Naive thymus-derived CD8-positive, alpha-beta T cell (primary cell): ENCODE data around the gene MOSPD3. TPM values are rescaled to one million over a fixed set of nuclear protein-coding genes. Genes with fewer than 3 reads are reported as not detected.
"Not testable (repeated sequence)": the region's sequence is repeated elsewhere in the genome, so short reads cannot be mapped to it uniquely, and the experiment has no call there.

Source experiments
- ATAC-seq, 2 donors: fragments of 150-1000 bp; cut with Tn5 transposase in 1 of 2; sonication (Bioruptor Pico), chemical (Tn5 transposase) in 1 of 2; 1 replicate in 1 of 2; 2 replicates in 1 of 2; pipeline ENCODE4 v1.10.0; 2021; ENCODE audit warnings: mild to moderate bottlenecking in 2 of 2, moderate library complexity in 2 of 2
- POLR2A ChIA-PET: fragments of 350-600 bp; sonication (Branson Sonifier 250); formaldehyde crosslinking; loops from one replicate; lab custom pipeline; 2021; ENCODE audit warnings: antibody characterized with exemption; lab: Charles Lee
- DNase-seq, 10 donors: peaks; one replicate each; pipeline versions ENCODE4 v3.0.0 to v3.0.0-alpha.2; 2020 to 2022
- H3K27ac Mint-ChIP-seq, 10 donors: one replicate each; pipeline ENCODE4 v1.8.0; 2020 to 2022; ENCODE audit warnings: mild to moderate bottlenecking in 10 of 10, mixed read lengths in 10 of 10, moderate library complexity in 4 of 10, inconsistent platforms in 1 of 10
- H3K27me3 Mint-ChIP-seq, 5 donors: one replicate each; pipeline ENCODE4 v1.8.0; 2021 to 2022; ENCODE audit warnings: mixed read lengths in 5 of 5
- H3K36me3 Mint-ChIP-seq, 3 donors: one replicate each; pipeline ENCODE4 v1.8.0; 2020 to 2022; ENCODE audit warnings: mixed read lengths in 3 of 3, mild to moderate bottlenecking in 2 of 3, inconsistent platforms in 1 of 3
- H3K4me1 Mint-ChIP-seq, 4 donors: one replicate each; pipeline ENCODE4 v1.8.0; 2021 to 2022; ENCODE audit warnings: mixed read lengths in 4 of 4
- H3K4me3 Mint-ChIP-seq, 10 donors: one replicate each; pipeline ENCODE4 v1.8.0; 2020 to 2022; ENCODE audit warnings: mild to moderate bottlenecking in 10 of 10, mixed read lengths in 10 of 10, moderate library complexity in 6 of 10, inconsistent platforms in 1 of 10
- H3K9me3 Mint-ChIP-seq, 9 donors: one replicate each; pipeline ENCODE4 v1.8.0; 2020 to 2022; ENCODE audit warnings: mixed read lengths in 9 of 9, mild to moderate bottlenecking in 3 of 9, inconsistent platforms in 1 of 9, moderate library complexity in 1 of 9
- polyA plus RNA-seq, 3 donors: library from polyadenylated mRNA; unstranded; fragments of 300-500 nt; fragmentation: Illumina TruSeq; gene quantifications; one replicate each; pipeline ENCODE4 v1.2.3, GENCODE V29; 2021
- total RNA-seq, 8 experiments: library from RNA in 2 of 8; stranded (reverse) in 2 of 8; gene quantifications; one replicate each; pipeline ENCODE4 v1.2.3 and lab custom pipeline; 2021 to 2026

The MOSPD3 gene
- 10 to 100 TPM; 13.0 to 16.4 TPM for total RNA-seq
- 10 to 100 TPM; 16.0 to 21.0 (median 20.0) TPM for polyA plus RNA-seq
- total RNA-seq (lab: John Stamatoyannopoulos, UW), result 0.98 to 4.1 (median 3.0) reads per million in 6 experiments

DNA sequence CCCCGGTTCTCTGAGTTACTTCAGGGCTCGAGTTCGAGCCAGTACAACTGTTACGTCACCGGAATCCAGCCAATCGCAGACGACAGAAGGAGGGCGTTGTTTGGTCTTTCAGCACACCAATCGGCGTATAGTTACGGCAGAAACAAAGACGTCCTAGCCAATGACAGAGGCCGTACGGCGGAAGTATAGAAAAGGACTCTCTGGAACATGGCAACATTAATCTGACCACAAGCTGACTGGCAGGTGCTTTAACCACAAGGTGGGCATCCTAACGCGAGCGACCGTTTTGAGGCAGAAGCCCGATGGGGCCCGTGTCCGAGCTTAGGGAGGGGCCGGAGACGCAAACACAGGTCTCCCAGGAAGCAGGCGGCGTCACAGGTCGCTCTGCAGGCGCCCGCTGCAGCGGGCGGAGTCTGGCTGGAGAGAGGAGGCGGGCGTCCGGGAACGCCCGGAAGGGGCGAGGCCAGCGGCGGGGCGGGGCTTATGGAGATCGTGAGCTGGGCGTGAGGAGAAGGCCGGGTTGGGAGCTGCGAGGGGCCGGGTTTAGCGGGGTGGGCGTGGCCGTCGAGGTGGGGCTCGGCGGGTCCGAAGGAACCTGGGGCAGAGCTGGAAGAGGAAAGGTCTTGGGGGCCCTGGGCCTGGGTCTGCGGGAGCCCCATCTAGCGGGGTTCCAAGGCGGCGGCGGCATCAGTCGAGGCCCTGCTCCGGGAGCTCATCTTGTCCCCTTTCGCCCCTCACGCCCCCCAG, at the start of gene MOSPD3:
Gene MOSPD3 (plus strand): TSS at position 558 of the 747 bp plus-strand sequence. CDS start 252 bp downstream, outside the sequence.
- Mint-ChIP-seq H3K4me1 (peaks cover 10 to 23% (median 21%) of the 10 kb centered on the region in 4 donors), H3K27ac (peak within 1 kb of the TSS; percentile 96 to 100 (median 100)), H3K36me3 (peaks cover 0 to 6% (median 0%) of the 10 kb centered on the region in 3 donors), H3K9me3 (no peaks in the 10 kb centered on the region), H3K27me3 (no peaks in the 10 kb centered on the region), H3K4me3 (peak within 1 kb of the TSS; percentile 95 to 100 (median 98))
- peak; percentile 89 to 92 for ATAC-seq
- POLR2A ChIA-PET, result interaction anchor here (0.7 to 6.7 kb wide), 27 partner anchors 9 to 354 kb away, joined by 3 to 128 read pairs (median 7); partner anchors contain the start of genes FBXO24, GIGYF1, GNB2 and LRCH4
- peak; percentile 95 to 100 (median 98) for DNase-seq

- no peak for ATAC-seq
These were observed 49.2 kb upstream of the MOSPD3 start for GRCh38 chr7:100563100-100563564.

GRCh38 chr7:100563809-100564400, 48.4 kb upstream of the MOSPD3 start:
- H3K27me3 Mint-ChIP-seq, result no peaks in the 10 kb centered on the region
- ATAC-seq (peak; percentile 75 to 78), DNase-seq (peak; percentile 66 to 91 (median 83))
- POLR2A ChIA-PET, result interaction anchor here (0.7 to 11.9 kb wide), 13 partner anchors 9 to 443 kb away, joined by 3 to 333 read pairs (median 3); partner anchors contain the start of genes FBXO24, GIGYF1, GNB2 and LRCH4
- H3K9me3 Mint-ChIP-seq, result no peaks in the 10 kb centered on the region
- H3K36me3 Mint-ChIP-seq, result peaks cover 0 to 15% (median 6%) of the 10 kb centered on the region in 3 donors
- peak overlapping the region in 8 of 10 donors; percentile 0 to 78 (median 60) for H3K27ac Mint-ChIP-seq
- peak overlapping the region in 1 of 10 donors; percentile 24 for H3K4me3 Mint-ChIP-seq
- peaks cover 16 to 41% (median 36%) of the 10 kb centered on the region in 4 donors for H3K4me1 Mint-ChIP-seq

More at GRCh38 chr7:100563100-100563564, 49.2 kb upstream of the MOSPD3 start:
- Mint-ChIP-seq H3K36me3 (peaks cover 0 to 15% (median 6%) of the 10 kb centered on the region in 3 donors), H3K27ac (no peak overlapping the region), H3K4me1 (peaks cover 12 to 34% (median 30%) of the 10 kb centered on the region in 4 donors), H3K27me3 (no peaks in the 10 kb centered on the region), H3K9me3 (no peaks in the 10 kb centered on the region), H3K4me3 (no peak overlapping the region)
- POLR2A ChIA-PET, result interaction anchor here (0.9 to 11.9 kb wide), 7 partner anchors 8 to 130 kb away, joined by 3 to 333 read pairs (median 3); partner anchors contain the start of genes FBXO24, LRCH4, MOSPD3 and TSC22D4
- DNase-seq, result no peak

DNA sequence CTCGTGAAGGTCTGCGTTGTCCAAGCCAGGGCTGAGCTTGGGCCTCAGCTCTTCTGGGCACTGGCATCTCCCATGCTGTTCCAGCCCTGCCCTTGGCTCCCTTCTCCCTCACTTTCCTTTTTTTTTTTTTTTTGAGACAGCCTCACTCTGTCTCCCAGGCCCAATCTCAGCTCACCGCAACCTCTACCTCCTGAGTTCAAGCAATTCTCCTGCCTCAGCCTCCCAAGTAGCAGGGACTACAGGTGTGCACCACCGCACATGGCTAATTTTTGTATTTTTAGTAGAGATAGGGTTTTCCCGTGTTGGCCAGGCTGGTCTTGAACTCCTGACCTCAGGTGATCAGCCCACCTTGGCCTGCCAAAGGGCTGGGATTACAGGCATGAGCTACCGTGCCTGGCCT, 47.9 kb upstream of the MOSPD3 start:
- not testable (repeated sequence) for ATAC-seq
- H3K27ac Mint-ChIP-seq, result peak overlapping the region in 6 of 10 donors; percentile 31 to 79 (median 64)
- POLR2A ChIA-PET, result interaction anchor here (0.5 to 11.9 kb wide), 17 partner anchors 9 to 444 kb away, joined by 3 to 333 read pairs (median 3); partner anchors contain the start of genes FBXO24, GIGYF1, GNB2 and LRCH4

GRCh38 chr7:100565133-100565571, 47.2 kb upstream of the MOSPD3 start:
- POLR2A ChIA-PET, result interaction anchor here (0.8 to 11.9 kb wide), 6 partner anchors 14 to 113 kb away, joined by 3 to 333 read pairs (median 4); partner anchors contain the start of genes FBXO24 and LRCH4
- DNase-seq (no peak), ATAC-seq (no peak)
- peak overlapping the region in 1 of 10 donors; percentile 33 for H3K27ac Mint-ChIP-seq
- no peaks in the 10 kb centered on the region for H3K9me3 Mint-ChIP-seq
- H3K4me1 Mint-ChIP-seq, result peaks cover 19 to 48% (median 35%) of the 10 kb centered on the region in 4 donors
- H3K36me3 Mint-ChIP-seq, result peaks cover 0 to 15% (median 6%) of the 10 kb centered on the region in 3 donors
- no peak overlapping the region for H3K4me3 Mint-ChIP-seq
- H3K27me3 Mint-ChIP-seq, result no peaks in the 10 kb centered on the region

More for the DNA sequence above, 47.9 kb upstream of the MOSPD3 start:
- H3K4me3 Mint-ChIP-seq, H3K27me3 Mint-ChIP-seq, DNase-seq, H3K9me3 Mint-ChIP-seq: not testable (repeated sequence)
- H3K36me3 Mint-ChIP-seq, result peaks cover 0 to 15% (median 6%) of the 10 kb centered on the region in 3 donors
- H3K4me1 Mint-ChIP-seq, result peaks cover 19 to 46% (median 37%) of the 10 kb centered on the region in 4 donors

GRCh38 chr7:100566018-100566531, 46.3 kb upstream of the MOSPD3 start:
- Mint-ChIP-seq H3K4me1 (peaks cover 19 to 48% (median 44%) of the 10 kb centered on the region in 4 donors), H3K27ac (peak overlapping the region in 8 of 10 donors; percentile 9 to 87 (median 68)), H3K4me3 (no peak overlapping the region), H3K27me3 (no peaks in the 10 kb centered on the region), H3K9me3 (no peaks in the 10 kb centered on the region), H3K36me3 (peaks cover 0 to 15% (median 6%) of the 10 kb centered on the region in 3 donors)
- POLR2A ChIA-PET, result interaction anchor here (0.6 to 11.9 kb wide), 8 partner anchors 15 to 345 kb away, joined by 3 to 333 read pairs (median 4); partner anchors contain the start of genes FBXO24 and LRCH4
- no peak for ATAC-seq
- DNase-seq, result no peak

- H3K4me1 Mint-ChIP-seq, result peaks cover 25 to 56% (median 54%) of the 10 kb centered on the region in 4 donors
- no peaks in the 10 kb centered on the region for H3K27me3 Mint-ChIP-seq
- POLR2A ChIA-PET, result interaction anchor here (0.8 to 11.9 kb wide), 3 partner anchors 12 to 20 kb away, joined by 3 to 333 read pairs (median 4); partner anchors contain the start of genes FBXO24 and LRCH4
- H3K4me3 Mint-ChIP-seq, result peak overlapping the region in 1 of 10 donors; percentile 30
- H3K9me3 Mint-ChIP-seq, result no peaks in the 10 kb centered on the region
- peak overlapping the region in 8 of 10 donors; percentile 36 to 87 (median 70) for H3K27ac Mint-ChIP-seq
- ATAC-seq (no peak), DNase-seq (no peak)
- peaks cover 0 to 17% (median 6%) of the 10 kb centered on the region in 3 donors for H3K36me3 Mint-ChIP-seq
These were observed 45.2 kb upstream of the MOSPD3 start for GRCh38 chr7:100567031-100567730.

DNA sequence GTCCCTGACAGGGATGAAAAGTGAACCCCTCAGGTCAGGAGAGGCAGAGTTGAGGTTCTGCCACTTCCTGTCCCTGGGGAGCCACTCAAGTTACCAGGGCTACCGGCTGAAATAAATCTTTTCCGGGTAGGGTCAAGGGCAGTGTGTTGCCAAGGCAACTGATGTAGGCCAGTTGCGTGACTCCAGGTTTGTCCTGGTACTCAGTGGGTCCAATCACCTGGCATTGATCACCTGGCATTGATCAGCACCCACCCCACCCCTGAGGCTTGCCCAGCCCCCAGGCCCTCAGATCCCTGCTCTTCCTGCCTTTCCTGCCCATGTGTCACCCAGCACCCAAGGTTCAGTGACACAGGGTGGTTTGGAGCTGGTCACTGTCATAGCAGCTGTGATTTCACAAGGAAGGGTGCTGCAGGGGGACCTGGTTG, 44.6 kb upstream of the MOSPD3 start:
- DNase-seq, result no peak
- peaks cover 25 to 60% (median 58%) of the 10 kb centered on the region in 4 donors for H3K4me1 Mint-ChIP-seq
- H3K27ac Mint-ChIP-seq, result peak overlapping the region in 8 of 10 donors; percentile 25 to 73 (median 59)
- H3K9me3 Mint-ChIP-seq, result no peaks in the 10 kb centered on the region
- ATAC-seq, result no peak
- H3K4me3 Mint-ChIP-seq, result peak overlapping the region in 1 of 10 donors; percentile 30
- H3K36me3 Mint-ChIP-seq, result peaks cover 0 to 16% (median 3%) of the 10 kb centered on the region in 3 donors
- POLR2A ChIA-PET, result interaction anchor here (0.6 to 11.9 kb wide), 4 partner anchors 12 to 31 kb away, joined by 3 to 333 read pairs (median 4); partner anchors contain the start of genes FBXO24 and LRCH4
- H3K27me3 Mint-ChIP-seq, result no peaks in the 10 kb centered on the region

DNA sequence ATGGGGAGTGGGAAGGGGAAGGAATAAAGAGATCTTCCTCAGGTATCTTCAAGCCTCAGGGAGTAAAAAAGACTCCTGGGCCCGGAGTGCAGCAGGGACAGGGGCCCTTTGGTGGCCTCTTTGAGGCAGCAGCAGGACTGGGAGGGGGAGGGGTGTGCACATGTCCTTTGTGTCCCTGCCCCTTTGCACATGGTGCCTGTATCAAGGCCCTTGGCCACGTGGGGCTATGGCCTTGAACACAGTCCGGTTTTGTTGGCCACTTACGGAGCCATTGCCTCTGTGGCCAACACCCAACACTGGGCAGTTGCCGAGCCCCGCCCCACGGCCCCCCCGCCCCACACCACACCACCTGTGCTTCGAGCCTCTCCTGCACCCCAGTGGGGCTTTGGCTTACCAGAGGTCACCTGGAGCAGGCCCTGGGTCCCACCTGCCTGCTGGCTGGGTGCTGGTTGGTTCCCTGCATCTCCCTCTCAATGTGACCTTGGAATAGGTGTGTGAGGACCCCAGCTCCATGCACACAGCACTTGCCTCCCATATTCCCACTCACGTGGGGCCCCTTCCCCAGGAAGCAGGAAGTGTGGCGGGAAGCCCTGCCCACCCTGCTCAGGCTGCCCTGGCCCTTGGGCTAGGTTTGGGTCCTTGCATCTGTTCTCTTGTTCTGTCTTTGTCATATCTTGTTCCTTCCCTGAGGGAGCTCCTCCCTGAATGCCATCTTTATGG, 44.0 kb upstream of the MOSPD3 start:
- ATAC-seq, result no peak
- H3K27ac Mint-ChIP-seq, result peak overlapping the region in 8 of 10 donors; percentile 52 to 92 (median 82)
- peak overlapping the region in 7 of 10 donors; percentile 15 to 79 (median 76) for H3K4me3 Mint-ChIP-seq
- H3K27me3 Mint-ChIP-seq, result no peaks in the 10 kb centered on the region
- H3K9me3 Mint-ChIP-seq, result no peaks in the 10 kb centered on the region
- no peak for DNase-seq
- peaks cover 25 to 62% (median 58%) of the 10 kb centered on the region in 4 donors for H3K4me1 Mint-ChIP-seq
- H3K36me3 Mint-ChIP-seq, result peaks cover 0 to 18% (median 0%) of the 10 kb centered on the region in 3 donors
- POLR2A ChIA-PET, result interaction anchor here (0.6 to 11.9 kb wide), 7 partner anchors 11 to 139 kb away, joined by 3 to 333 read pairs (median 4); partner anchors contain the start of genes AGFG2, FBXO24, GIGYF1 and LRCH4
